ENCODE measurements around the gene ZNF48.
A peak's percentile ranks its signal among the peaks of the same experiment; 100 is the strongest.
"Not testable (repeated sequence)": the region's sequence is repeated elsewhere in the genome, so short reads cannot be mapped to it uniquely, and the experiment has no call there.

The ZNF48 gene

DNA sequence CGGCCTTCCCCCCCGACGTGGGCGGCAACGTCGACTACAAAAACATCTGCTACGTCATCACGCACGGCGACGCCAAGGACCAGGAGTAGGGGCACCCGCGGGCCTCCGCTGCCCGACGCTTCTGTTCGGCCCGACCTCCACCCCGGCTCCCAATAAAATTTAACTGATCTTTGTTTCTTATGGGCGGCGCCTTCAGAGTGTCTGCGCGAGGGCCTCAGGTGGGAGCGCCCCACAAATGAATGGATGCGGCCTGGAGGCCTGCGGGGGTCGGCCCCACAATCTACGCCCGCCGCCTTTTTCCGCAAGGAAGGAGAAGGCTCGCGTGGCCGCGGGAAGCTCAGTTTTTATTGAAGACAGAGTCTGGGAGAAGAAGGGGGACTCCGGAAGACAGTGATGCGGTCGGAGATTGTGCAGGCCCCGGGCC lies 17.4 kb upstream of the ZNF48 start:
- peak; percentile 93 to 94 for DNase-seq

DNA sequence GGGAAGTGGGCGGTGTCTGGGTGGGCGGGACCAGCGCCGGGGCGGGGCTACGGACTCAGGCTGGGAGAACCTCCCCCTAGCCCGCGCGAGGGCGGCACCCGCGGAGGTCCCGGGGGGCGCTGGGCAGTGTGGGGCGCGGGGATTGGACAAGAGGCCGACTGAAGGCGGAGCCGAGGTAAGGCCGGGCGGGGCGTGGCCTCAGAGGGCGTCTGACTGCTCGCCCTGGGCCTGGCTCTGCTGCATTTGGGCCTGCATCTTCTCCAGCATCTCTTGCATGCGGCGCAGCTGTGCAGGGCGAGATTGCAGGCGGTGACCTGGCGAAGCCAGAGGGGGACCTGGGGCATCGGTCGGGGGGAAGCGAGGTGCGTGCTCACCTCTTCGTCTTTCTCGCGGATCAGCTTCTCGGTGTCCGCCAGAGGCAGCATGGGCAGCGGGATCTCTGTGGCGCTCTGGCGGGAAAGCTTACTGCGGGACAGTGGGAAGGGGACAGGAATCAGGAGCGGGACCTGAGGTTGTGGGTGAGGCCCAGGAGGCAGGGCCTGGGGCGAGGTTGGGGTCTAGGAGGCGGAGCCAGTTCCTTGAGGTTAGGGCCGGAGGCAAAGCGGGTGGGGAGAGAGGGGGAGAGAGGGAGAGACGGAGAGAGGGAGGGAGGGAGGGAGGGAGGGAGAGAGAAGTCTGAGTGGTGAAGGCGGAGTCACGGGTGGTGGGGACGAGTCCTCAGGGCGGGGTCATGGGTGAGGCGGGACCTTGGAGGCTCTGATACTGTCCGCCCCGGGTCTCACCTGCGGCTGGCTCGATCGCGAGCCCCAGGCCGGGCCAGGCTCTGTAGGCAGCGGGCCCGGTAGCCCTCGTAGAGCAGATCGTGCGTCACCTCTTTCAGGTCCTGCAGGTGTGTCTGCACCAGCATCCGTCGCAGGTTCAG lies 16.7 kb upstream of the ZNF48 start:
- DNase-seq: peak; percentile 99 to 100
- TF ChIP-seq GATA1 (IDR thresholded peaks at IDR 0.05; ENCODE audit: low read depth, low read length): no peak
- TF ChIP-seq POLR2A (IDR thresholded peaks at IDR 0.05; ENCODE audit: low read length): peak; percentile 62

More for the DNA sequence above, 17.4 kb upstream of the ZNF48 start:
- TF ChIP-seq GATA1 (IDR thresholded peaks at IDR 0.05; ENCODE audit: low read depth, low read length): no peak
- peak; percentile 65 for TF ChIP-seq POLR2A (IDR thresholded peaks at IDR 0.05; ENCODE audit: low read length)

DNA sequence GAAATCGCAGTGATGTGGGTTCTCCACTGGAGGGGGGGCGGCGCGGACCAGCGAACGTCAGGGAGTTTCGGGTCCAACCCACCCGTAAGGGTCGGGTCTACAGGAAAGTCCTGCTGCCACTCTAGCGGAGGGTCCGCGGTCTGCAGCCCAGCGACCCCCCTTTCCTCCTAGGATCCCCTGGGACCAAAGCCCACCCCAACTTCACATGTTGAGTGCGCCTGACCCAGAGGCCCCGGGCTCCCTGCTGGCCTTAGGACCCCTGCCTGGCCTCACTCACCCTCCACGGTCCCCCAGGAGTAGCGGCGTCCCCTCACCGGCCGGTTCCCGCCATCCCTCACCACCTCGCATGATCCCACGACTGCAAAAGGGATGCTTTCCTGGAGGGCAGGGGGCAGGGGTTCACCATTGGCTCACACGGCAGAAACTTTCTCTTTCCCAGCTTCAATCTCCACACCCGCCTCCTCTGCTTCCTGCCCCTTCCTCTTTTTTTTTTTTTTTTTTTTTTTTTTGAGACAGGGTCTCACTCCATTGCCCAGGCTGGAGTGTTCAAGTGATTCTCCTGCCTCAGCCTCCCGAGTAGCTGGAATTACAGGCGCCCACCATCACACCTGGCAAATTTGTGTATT lies 15.9 kb upstream of the ZNF48 start:
- DNase-seq: no peak
- no peak for TF ChIP-seq GATA1 (IDR thresholded peaks at IDR 0.05; ENCODE audit: low read depth, low read length)
- TF ChIP-seq POLR2A (IDR thresholded peaks at IDR 0.05; ENCODE audit: low read length): no peak

DNA sequence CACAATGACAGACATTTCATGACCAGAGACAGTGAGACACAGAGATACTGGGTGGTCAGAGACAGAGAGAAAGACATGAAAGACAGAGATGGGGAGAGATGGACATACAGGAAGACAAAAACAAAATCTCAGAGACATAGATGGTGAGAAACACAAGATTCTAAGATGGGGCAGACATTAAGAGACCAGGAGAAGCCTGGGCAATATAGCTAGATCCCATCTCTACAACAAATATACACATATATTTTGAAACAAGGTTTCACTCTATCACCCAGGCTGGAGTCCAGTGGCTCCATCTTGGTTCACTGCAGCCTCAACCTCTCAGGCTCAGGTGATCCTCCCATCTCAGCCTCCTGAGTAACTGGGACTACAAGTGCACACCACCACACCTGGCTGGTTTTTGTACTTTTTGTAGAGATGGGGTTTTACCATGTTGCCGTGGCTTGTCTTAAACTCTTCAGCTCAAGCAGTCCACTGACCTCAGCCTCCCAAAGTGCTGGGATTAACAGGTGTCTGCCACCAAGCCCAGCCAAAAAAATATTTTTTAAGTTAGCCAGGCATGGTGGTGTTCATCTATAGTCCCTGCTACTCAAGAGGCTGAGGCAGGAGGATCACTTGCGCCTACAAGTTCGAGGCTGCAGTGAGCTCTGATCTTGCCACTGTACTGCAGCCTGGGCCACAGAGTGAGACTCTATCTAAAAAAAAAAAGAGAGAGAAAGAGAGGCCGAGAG lies 15.0 kb upstream of the ZNF48 start:
- no peak for DNase-seq
- TF ChIP-seq GATA1 (IDR thresholded peaks at IDR 0.05; ENCODE audit: low read depth, low read length) (no peak), POLR2A (IDR thresholded peaks at IDR 0.05; ENCODE audit: low read length) (no peak)

DNA sequence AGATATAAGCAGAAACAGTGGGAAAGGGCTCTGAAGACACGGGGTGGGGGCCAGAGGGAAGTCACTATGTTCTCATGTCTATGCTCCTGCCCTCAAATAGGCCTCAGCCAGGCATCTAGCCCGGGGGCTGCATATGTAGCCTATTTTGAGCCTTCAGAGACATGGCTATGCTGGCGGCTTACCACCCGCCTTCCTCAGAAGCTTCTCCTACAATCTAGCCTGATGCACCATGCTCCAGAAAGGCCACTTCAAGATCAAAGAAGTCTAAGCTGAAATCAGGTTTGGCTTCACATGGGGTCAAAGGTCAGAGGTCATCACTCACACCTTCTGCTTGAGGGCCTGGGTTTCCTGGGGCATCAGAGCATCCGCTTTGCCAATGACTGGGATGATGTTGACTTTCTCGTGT lies 14.4 kb upstream of the ZNF48 start:
- TF ChIP-seq GATA1 (IDR thresholded peaks at IDR 0.05; ENCODE audit: low read depth, low read length) (no peak), POLR2A (IDR thresholded peaks at IDR 0.05; ENCODE audit: low read length) (no peak)
- no peak for DNase-seq

DNA sequence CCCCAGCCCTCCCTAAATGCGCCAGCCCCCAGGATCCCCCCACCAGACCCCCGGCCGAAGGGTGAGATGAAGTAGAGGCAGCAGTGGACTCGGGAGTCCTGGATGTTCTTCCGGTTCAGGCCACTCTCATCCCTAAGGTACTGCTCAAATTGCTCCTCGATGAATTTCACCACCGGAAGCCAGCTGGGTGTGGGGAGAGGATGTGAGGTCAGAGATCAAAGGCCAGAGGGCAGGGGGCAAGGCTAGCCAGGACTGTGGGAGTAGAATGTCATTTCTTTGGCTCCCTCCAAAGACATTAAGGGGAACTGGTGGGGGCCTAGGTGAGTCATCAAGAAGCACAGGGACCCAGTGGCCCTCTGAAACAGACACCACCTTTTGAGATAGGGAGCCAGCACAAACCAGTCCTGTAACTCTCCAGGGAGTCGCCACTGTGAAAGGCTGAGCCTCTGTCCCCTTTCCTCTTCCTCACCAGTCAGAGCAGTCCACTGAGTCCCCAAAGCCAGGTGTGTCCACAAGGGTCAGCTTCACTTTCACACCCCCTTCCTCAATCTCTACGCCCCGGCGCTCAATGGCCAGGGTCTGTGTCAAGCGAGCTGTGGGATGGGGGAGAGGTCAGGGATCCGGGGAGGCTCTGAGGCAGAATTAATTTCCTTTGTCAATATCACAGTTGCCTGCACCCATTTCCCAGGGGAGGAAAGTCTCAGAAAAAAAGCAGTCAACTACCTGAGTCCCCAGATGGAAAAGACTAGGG lies 13.8 kb upstream of the ZNF48 start:
- DNase-seq: no peak
- no peak for TF ChIP-seq POLR2A (IDR thresholded peaks at IDR 0.05; ENCODE audit: low read length)
- no peak for TF ChIP-seq GATA1 (IDR thresholded peaks at IDR 0.05; ENCODE audit: low read depth, low read length)

DNA sequence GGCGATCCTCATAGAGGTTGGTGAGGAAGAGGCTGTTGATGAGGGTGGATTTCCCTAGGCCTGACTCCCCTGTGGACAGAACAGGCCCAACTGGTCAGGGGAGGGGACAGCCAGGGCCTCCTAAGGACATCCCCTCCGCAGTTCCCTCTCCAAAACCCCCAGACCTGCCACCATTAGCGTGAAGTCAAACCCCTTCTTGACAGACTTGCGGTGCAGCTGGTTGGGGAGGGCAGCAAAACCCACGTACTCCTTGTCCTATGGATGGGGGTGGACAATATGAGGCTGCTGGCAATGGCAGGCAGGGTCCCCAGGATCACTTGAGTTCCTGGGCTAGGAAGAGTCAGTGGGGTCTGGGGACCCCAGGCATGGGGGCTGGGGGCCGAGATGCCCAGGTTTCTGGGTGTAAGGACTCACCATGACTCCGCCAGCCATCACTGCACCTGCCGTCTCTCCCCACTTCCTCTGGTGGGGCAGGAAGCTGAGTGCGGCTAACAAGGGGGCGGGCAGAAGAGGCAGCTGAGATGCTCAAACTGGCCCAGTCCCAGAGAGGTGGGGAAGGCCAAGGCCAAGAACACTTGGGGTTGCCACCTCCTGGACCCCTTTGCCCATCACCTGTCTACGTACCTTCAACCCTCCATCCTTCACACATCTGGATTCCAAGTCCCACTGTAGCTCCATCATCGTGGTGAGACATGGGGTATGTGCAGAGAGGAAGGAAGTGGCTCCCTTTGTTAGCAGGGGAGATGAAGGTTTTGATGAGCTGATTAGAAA lies 12.9 kb upstream of the ZNF48 start, which contains the start of gene SEPTIN1:
Gene SEPTIN1, minus strand, starts transcription at position 451 of the 771 bp plus-strand sequence. Its CDS starts 19 bp downstream, at position 432.
- no peak for DNase-seq
- no peak for TF ChIP-seq GATA1 (IDR thresholded peaks at IDR 0.05; ENCODE audit: low read depth, low read length)
- TF ChIP-seq POLR2A (IDR thresholded peaks at IDR 0.05; ENCODE audit: low read length): peak; percentile 22

DNA sequence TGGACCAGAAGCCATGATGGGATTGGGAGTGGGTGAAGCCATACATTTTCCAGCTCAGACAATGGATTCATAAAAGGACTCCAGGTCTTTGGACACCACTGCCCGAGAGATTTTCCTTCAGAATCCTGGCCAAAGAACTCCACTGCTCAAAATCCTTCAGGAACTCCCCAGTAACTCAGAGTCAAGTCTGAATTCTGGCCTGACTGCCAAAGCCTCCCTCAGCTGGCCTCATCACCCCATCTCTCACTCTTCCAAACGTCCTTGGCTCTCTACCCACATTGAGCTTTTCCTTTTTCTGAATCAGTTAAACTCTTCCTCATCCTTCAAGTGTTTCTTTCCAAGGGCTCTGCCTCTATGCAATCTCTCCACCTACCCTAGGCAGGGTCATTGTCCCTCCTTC lies 11.7 kb upstream of the ZNF48 start:
- TF ChIP-seq GATA1 (IDR thresholded peaks at IDR 0.05; ENCODE audit: low read depth, low read length) (no peak), POLR2A (IDR thresholded peaks at IDR 0.05; ENCODE audit: low read length) (no peak)
- DNase-seq: no peak

DNA sequence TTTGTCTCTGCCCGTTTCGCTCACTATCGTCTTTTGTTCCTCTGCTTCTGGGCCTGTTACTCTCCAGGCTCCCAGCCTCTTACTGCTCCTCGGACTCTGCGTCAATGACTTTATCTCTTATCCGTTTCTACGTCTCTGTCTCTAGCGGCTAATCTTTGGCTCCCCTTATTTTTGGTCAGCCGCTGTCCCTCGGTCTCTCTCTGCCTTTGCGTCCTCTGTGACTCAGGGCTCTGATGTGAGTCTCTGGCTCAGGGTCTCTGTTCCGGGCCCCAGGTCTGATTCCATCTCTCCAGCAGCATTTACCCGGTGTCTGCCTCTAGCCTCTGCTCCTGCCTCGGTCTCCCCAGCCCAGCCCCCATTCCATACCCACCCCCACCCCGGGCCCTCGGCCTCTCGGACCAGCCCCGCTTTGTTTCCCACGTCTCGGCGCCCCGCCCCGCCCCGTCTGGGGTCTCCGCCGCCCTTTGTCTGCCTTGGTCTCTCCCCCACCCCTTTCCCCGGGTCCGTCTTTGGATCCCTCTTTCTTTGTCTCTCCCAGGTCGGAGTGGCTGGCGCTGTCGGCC lies 547 bp upstream of the ZNF48 start:
- peak; percentile 60 to 78 for DNase-seq
- TF ChIP-seq POLR2A (IDR thresholded peaks at IDR 0.05; ENCODE audit: low read length) (peak; percentile 44), GATA1 (IDR thresholded peaks at IDR 0.05; ENCODE audit: low read depth, low read length) (no peak)

DNA sequence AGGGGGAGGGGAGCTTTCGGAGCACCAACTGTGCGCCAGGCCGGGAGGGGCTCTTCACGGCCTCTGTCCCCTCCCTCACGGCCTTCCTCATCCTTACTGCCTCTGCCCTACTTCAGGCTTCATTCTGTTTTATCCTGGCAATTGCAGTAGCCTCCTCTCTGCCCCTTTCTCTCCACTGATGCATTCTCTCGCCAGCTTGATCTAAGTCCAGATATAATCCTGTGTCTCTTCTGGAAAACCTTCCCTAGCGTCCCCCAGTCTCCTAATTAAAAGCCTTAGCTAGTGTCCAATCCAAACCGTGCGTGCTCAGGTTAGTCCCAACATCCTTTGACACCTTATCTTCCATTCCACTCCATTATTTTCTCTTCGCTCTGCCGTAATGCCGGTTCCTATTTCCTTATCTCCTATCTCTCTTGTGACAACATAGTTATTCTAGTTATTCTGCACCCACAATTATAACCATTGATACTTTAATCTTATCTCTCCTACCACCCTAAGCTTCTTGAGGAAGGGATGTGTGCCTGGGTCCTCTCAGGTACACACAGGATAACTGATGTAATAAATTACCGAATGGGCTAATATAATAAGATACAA lies 869 bp downstream of the ZNF48 start:
- TF ChIP-seq POLR2A (IDR thresholded peaks at IDR 0.05; ENCODE audit: low read length): no peak
- no peak for TF ChIP-seq GATA1 (IDR thresholded peaks at IDR 0.05; ENCODE audit: low read depth, low read length)
- no peak for DNase-seq

DNA sequence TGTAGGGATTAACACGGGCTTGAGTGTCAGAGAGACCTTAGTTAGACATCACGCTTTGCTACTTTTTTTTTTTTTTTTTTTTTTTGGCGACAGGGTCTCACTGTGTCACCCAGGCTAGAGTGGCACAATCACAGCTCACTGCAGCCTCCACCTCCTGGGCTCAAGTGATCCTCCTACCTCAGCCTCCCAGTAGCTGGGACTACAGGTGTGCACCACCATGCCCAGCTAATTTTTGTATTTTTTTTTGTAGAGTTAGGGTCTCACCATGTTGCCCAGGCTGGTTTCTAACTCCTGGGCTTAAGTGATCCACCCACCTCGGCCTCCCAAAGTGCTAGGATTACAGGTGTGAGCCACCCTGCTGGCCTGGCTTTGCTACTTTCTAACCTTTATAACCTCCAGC lies 1.4 kb downstream of the ZNF48 start:
- not testable (repeated sequence) for DNase-seq

DNA sequence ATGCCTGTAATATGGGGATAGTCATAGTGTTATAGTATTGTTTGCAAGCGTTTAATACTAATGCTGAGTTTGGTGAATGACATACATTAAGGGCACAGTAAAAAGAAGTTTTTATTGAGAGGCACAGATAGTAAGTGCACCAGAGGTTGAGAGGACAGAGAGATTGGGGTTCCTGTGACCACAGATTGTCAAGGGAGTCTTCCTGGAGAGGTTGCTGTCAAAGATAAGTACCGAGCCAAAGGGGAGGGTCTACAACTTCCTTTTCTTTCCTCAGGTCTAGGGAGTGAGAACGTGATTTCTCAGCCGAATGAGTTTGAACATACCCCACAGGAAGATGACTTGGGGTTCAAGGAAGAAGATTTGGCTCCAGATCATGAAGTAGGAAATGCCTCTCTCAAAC lies 1.8 kb downstream of the ZNF48 start:
- TF ChIP-seq GATA1 (IDR thresholded peaks at IDR 0.05; ENCODE audit: low read depth, low read length) (no peak), POLR2A (IDR thresholded peaks at IDR 0.05; ENCODE audit: low read length) (no peak)
- no peak for DNase-seq

Data from erythroblast (primary cell).